Type B pancreatic cell (in vitro differentiated cells): Measurements from ENCODE around the gene MEF2C. TPM values are rescaled to one million over a fixed set of nuclear protein-coding genes. Genes with fewer than 3 reads are reported as not detected.

Experiments used
- DNase-seq: peaks from one replicate; pipeline ENCODE4 v3.0.0; 2021; ENCODE audit warnings: mixed read lengths; ENCODE audit not compliant: unreplicated experiment; ENCODE audit errors: extremely low spot score
- H3K27ac Mint-ChIP-seq: 2 replicates; pipeline ENCODE4 v1.8.0; 2021; ENCODE audit warnings: mild to moderate bottlenecking, mixed read lengths
- H3K27me3 Mint-ChIP-seq: 2 replicates; pipeline ENCODE4 v1.8.0; 2021; ENCODE audit warnings: mixed read lengths
- H3K36me3 Mint-ChIP-seq: 2 replicates; pipeline ENCODE4 v1.8.0; 2021; ENCODE audit warnings: mixed read lengths
- H3K4me1 Mint-ChIP-seq: one replicate; pipeline ENCODE4 v1.8.0; 2021; ENCODE audit warnings: mixed read lengths; ENCODE audit not compliant: unreplicated experiment
- H3K4me3 Mint-ChIP-seq: 2 replicates; pipeline ENCODE4 v1.8.0; 2021; ENCODE audit warnings: mild to moderate bottlenecking, mixed read lengths
- H3K9me3 Mint-ChIP-seq: 2 replicates; pipeline ENCODE4 v1.8.0; 2021; ENCODE audit warnings: mixed read lengths
- total RNA-seq: library from RNA; stranded (reverse); gene quantifications from 2 replicates; pipeline ENCODE4 v1.2.1, GENCODE V29; 2021; ENCODE audit warnings: low replicate concordance
- TF ChIP-seq, protein P1 (sequence below): fragments of 200-600 bp; sonication (generic); conservative IDR thresholded peaks from 2 replicates; pipeline ENCODE4 v1.5.0; 2021; ENCODE audit warnings: antibody characterized with exemption, mild to moderate bottlenecking

The MEF2C gene
- total RNA-seq, 1 donor from 2014 or later: 12.0 TPM

DNA sequence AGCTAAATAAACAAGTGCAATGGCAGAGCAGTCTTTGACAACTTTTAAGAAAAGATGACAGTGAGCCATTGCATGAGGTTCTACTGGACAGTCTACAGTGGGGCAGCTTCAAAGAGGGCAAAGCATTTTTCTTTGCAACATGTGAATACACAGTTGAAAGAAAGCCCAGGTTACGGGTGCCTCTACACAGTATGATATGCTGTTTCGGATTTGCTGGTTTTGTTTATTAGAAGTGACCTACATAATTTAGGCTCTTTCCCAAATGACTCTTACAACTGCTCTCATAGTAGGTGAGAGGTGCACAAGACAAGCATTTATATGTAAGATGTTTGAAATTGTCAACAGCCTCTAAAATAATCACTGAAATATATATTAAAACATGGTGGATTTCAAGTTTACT, 62.4 kb downstream of the MEF2C start:
- Mint-ChIP-seq H3K27me3 (no peaks in the 10 kb centered on the region), H3K36me3 (no peaks in the 10 kb centered on the region), H3K4me3 (no peak overlapping the region), H3K9me3 (no peaks in the 10 kb centered on the region), H3K27ac (no peak overlapping the region), H3K4me1 (peaks cover 7% of the 10 kb centered on the region)
- DNase-seq: no peak
- TF ChIP-seq, protein P1, sequence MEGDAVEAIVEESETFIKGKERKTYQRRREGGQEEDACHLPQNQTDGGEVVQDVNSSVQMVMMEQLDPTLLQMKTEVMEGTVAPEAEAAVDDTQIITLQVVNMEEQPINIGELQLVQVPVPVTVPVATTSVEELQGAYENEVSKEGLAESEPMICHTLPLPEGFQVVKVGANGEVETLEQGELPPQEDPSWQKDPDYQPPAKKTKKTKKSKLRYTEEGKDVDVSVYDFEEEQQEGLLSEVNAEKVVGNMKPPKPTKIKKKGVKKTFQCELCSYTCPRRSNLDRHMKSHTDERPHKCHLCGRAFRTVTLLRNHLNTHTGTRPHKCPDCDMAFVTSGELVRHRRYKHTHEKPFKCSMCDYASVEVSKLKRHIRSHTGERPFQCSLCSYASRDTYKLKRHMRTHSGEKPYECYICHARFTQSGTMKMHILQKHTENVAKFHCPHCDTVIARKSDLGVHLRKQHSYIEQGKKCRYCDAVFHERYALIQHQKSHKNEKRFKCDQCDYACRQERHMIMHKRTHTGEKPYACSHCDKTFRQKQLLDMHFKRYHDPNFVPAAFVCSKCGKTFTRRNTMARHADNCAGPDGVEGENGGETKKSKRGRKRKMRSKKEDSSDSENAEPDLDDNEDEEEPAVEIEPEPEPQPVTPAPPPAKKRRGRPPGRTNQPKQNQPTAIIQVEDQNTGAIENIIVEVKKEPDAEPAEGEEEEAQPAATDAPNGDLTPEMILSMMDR: no peak

DNA sequence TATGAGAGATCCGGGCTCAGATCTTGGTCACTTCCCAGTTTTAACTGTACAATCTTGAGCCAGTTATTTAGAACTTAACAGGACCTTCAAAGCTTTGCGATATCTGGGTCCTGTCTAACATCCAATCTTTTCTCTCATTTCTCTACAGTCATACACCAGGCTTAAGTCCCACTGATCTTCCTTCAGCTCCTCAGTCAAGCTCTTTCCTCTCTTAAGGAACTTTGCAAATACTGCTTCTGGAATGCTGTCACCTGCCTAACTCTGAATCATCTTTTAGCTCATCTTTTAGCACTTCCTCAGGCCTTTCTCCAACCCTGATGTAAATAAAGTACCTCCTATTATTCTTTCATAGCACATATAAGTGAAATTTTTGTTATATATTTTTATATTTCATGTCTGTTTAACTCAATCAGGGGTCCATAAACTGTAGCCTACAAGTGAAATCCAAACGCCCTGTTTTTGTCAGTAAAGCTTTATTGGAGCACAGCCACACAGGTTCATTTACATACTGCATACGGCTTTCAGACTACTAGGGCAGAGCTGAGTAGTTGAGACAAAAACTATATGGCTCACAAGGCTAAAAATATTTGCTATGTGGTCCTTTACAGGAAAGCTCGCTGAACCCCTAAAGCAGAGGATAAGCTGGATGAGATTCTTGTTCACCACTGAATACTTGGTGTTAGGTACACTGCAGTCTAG, 63.5 kb downstream of the MEF2C start:
- H3K36me3 Mint-ChIP-seq: no peaks in the 10 kb centered on the region
- no peak for DNase-seq
- no peaks in the 10 kb centered on the region for H3K9me3 Mint-ChIP-seq
- H3K27me3 Mint-ChIP-seq: no peaks in the 10 kb centered on the region
- H3K27ac Mint-ChIP-seq: no peak overlapping the region
- peaks cover 8% of the 10 kb centered on the region for H3K4me1 Mint-ChIP-seq
- TF ChIP-seq, protein P1: no peak
- no peak overlapping the region for H3K4me3 Mint-ChIP-seq

DNA sequence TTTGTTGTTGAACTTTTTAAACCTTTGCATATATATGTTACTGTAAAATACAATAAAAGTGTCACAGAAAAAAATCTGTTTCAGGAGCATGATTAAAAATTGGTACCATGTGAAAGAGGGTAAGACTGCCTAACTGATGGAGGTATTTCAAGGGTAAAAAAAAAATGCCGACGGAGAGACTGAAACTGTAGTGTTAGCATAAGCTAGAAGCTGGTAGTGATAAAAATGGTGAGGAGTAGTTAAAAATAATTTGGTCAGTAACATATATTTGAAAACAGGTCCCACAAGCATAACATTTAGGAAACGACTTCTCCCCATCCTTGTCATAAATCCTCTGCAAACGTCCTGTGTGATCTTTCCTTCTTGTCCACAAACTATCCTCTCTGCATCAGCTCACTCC, 64.7 kb downstream of the MEF2C start:
- Mint-ChIP-seq H3K4me3 (no peak overlapping the region), H3K27ac (no peak overlapping the region), H3K27me3 (no peaks in the 10 kb centered on the region), H3K9me3 (no peaks in the 10 kb centered on the region), H3K36me3 (no peaks in the 10 kb centered on the region), H3K4me1 (peaks cover 8% of the 10 kb centered on the region)
- no peak for DNase-seq
- TF ChIP-seq, protein P1: no peak

DNA sequence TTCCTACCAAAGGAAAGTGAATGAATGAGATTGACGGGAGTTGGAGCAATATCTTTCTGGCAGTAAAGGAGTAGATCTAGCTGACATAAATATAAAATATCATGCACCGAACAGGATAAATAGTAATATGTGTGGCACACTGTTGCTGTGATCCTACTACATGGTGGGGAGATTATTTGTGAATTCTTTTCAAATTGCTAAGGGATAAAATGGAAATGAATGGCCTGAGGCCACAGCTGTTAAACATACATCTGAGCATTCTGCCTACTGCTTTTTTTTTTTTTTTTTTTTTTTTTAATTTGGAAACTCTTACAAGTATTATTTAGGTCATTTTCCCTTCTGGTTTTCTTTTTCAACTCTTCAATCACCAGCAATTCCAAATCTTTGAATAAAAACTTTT, 66.8 kb downstream of the MEF2C start:
- Mint-ChIP-seq H3K4me1 (peaks cover 8% of the 10 kb centered on the region), H3K36me3 (no peaks in the 10 kb centered on the region), H3K4me3 (no peak overlapping the region), H3K27ac (no peak overlapping the region), H3K27me3 (no peaks in the 10 kb centered on the region), H3K9me3 (no peaks in the 10 kb centered on the region)
- TF ChIP-seq, protein P1: no peak
- no peak for DNase-seq

DNA sequence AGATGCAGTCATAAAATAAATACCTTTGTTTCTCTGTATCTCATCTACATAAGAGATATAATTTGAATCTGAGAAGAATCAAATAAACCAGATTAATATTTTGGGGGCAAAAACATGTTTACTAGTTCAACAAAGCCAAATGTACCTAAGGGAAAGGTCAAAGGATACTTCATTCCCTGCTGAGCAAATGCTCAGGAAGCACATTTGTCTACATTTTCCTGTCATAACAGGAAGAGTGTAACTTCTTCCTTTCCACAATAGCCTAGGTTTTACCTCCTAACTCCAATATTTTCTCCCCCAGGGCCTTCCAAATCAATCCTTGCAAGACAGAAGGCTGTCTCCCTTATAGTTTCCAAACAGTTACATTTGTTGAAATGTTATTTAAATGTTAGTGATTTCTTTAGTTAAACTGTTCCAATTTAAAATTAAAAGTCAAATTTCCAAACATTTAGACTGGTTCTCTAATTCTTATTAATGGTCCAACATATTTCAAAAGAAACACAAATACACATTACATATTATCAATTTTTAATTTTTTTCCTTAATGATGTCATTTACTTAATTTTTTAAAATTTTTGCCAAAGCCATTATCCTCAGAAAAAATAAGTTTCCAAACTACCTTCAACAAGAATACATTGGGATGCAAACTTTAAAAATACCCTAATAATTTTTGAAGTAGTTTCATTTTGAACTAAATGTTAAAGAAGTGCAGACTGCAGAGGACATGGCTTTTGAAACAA, 67.8 kb downstream of the MEF2C start:
- Mint-ChIP-seq H3K36me3 (no peaks in the 10 kb centered on the region), H3K27me3 (no peaks in the 10 kb centered on the region), H3K9me3 (no peaks in the 10 kb centered on the region), H3K27ac (no peak overlapping the region), H3K4me1 (peaks cover 8% of the 10 kb centered on the region), H3K4me3 (no peak overlapping the region)
- TF ChIP-seq, protein P1: no peak
- no peak for DNase-seq
